Ascending aorta (tissue), 2 donors: ENCODE data around the gene ERC1. TPM values are rescaled to one million over a fixed set of nuclear protein-coding genes. Genes with fewer than 3 reads are reported as not detected.
A peak's percentile ranks its signal among the peaks of the same experiment; 100 is the strongest.

Experiments
- DNase-seq, 2 donors: peaks; one replicate each; pipeline ENCODE4 v3.0.0-alpha.2; 2019; ENCODE audit warnings: low spot score in 2 of 2
- H3K27ac ChIP-seq, 2 donors: fragments of 200-600 bp; sonication (generic); one replicate each; pipeline ENCODE4 v1.5.1; 2016 to 2017; ENCODE audit warnings: mild to moderate bottlenecking in 1 of 2
- H3K27me3 ChIP-seq: fragments of 200-600 bp; sonication (generic); one replicate; pipeline ENCODE4 v1.5.1; 2017
- H3K36me3 ChIP-seq, 2 donors: fragments of 200-600 bp; sonication (generic); one replicate each; pipeline ENCODE4 v1.5.1; 2016
- H3K4me1 ChIP-seq, 2 donors: fragments of 200-600 bp; sonication (generic); one replicate each; pipeline ENCODE4 v1.5.1; 2016 to 2017; ENCODE audit warnings: mild to moderate bottlenecking in 1 of 2
- H3K4me3 ChIP-seq, 2 donors: fragments of 200-600 bp; sonication (generic); one replicate each; pipeline ENCODE4 v1.5.1; 2016 to 2017; ENCODE audit warnings: mild to moderate bottlenecking in 1 of 2
- H3K9me3 ChIP-seq, 2 donors: fragments of 200-600 bp; sonication (generic); one replicate each; pipeline ENCODE4 v1.5.1; 2016
- CTCF ChIP-seq, 3 experiments: fragments of 200-600 bp in 2 of 3; fragments of 450-650 bp in 1 of 3; sonication (generic) in 2 of 3; IDR thresholded peaks; one replicate each; pipeline ENCODE4 v1.5.1; 2016 to 2019; ENCODE audit warnings: antibody characterized with exemption in 3 of 3, mild to moderate bottlenecking in 1 of 3, moderate library complexity in 1 of 3
- intact Hi-C: fragments of 100-400 bp; cut with DNase I; formaldehyde crosslinking; loops from one replicate; pipeline ENCODE4 v1.15.1; 2023
- total RNA-seq: library from RNA; depleted of rRNA; stranded (reverse); fragments of >200 nt; gene quantifications from one replicate; pipeline ENCODE4 v1.1.0, GENCODE V29; 2016

The ERC1 gene
- total RNA-seq, 1 donor from 2014 or later = 41.4 TPM

GRCh38 chr12:1445807-1446206, 454.8 kb downstream of the ERC1 start:
- no peak for DNase-seq
- H3K4me1 ChIP-seq = peaks cover 0 to 6% of the 10 kb centered on the region in 2 donors
- no peak overlapping the region for H3K4me3 ChIP-seq
- H3K27ac ChIP-seq = no peak overlapping the region
- TF ChIP-seq CTCF (IDR thresholded peaks at IDR 0.05) = no peak
- peaks cover 0 to 5% of the 10 kb centered on the region in 2 donors for H3K36me3 ChIP-seq
- no peaks in the 10 kb centered on the region for H3K9me3 ChIP-seq
- intact Hi-C loops = no loop called here
- no peaks in the 10 kb centered on the region for H3K27me3 ChIP-seq

DNA sequence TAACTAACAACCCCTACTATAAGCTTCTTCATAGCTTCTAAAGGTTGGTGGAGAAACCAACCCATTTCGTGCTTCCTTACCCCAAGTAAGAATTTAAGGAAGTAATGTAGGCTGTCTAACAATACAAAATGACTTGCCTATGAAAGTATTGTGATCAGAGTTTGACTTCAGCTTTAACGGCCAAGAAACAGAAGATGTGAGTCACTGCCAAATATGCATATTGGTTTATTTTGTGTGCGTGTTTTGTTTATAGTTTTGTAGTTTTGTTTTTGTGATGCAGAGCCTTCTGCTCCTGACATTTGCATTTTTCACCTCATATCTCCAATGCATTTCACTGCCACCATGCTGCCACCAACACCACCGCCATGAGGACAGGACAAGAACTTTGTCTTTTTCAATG, 457.3 kb downstream of the ERC1 start:
- H3K9me3 ChIP-seq = no peaks in the 10 kb centered on the region
- H3K27ac ChIP-seq = no peak overlapping the region
- H3K4me1 ChIP-seq = peaks cover 0 to 5% of the 10 kb centered on the region in 2 donors
- H3K27me3 ChIP-seq = no peaks in the 10 kb centered on the region
- no peak overlapping the region for H3K4me3 ChIP-seq
- H3K36me3 ChIP-seq = peaks cover 0 to 5% of the 10 kb centered on the region in 2 donors
- intact Hi-C loops = no loop called here
- TF ChIP-seq CTCF (IDR thresholded peaks at IDR 0.05) = no peak
- DNase-seq = no peak

DNA sequence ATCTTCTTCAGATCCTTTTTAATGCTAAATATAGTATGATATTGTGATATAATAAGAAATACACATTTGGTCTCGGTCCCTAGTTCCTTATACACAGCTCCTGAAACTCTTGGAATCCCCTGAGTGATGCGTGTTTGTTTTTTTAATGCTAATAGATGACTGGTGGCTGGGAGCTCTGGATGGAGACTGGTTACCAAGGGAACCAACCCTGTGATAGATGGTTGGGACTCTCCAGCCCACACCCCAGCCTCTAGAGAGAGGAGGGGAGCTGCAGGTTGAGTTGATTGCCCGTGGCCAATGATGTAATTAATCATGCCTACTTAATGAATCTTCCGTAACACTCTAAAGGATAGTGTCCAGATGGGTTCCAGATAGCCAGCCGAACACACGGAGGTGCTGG, 462.8 kb downstream of the ERC1 start:
- Histone ChIP-seq H3K4me3 (no peak overlapping the region), H3K36me3 (no peaks in the 10 kb centered on the region), H3K27ac (no peak overlapping the region), H3K27me3 (no peaks in the 10 kb centered on the region), H3K9me3 (no peaks in the 10 kb centered on the region), H3K4me1 (peaks cover 4 to 8% of the 10 kb centered on the region in 2 donors)
- intact Hi-C loops = no loop called here
- no peak for TF ChIP-seq CTCF (IDR thresholded peaks at IDR 0.05)
- no peak for DNase-seq

DNA sequence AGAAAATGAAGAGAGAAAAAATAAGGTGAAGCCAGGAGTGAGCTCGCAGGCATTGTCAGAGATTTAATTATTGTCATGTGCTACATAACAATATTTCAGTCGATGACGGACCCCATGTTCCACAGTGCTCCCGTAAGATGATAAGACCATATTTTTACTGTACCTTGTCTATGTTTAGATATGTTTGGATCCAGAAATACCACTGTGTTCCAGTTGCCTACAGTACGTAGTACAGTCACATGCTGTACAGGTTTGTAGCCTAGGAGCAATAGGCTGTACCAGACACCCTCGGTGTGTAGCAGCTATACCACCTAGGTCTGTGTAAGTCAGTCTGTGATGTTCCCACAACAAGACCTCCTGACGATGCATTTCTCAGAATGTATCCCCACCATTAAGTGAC, 465.9 kb downstream of the ERC1 start:
- no peak for TF ChIP-seq CTCF (IDR thresholded peaks at IDR 0.05)
- intact Hi-C loops = no loop called here
- no peak for DNase-seq
- Histone ChIP-seq H3K36me3 (no peaks in the 10 kb centered on the region), H3K4me1 (peaks cover 4 to 8% of the 10 kb centered on the region in 2 donors), H3K27me3 (no peaks in the 10 kb centered on the region), H3K4me3 (no peak overlapping the region), H3K27ac (no peak overlapping the region), H3K9me3 (no peaks in the 10 kb centered on the region)

DNA sequence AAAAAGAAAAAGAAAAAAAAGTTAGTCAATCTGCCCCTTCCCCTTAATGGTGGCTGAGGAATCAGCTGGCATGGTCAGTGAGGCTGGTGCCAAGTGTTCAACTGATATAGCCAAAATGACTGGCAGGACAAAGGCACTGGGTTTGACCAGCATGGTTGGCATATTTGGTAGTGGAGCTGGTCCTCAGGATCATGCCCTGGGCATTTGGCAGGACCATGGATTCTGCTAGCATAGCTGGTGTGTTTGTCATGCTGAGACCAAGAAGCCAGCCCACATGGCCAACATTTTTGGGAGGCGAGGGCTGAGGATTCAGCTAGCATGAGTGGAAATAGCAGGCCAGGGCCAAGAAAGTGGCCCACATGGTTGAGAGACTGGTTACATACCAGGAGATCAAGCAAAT, 466.9 kb downstream of the ERC1 start:
- no peak overlapping the region for H3K4me3 ChIP-seq
- H3K9me3 ChIP-seq = no peaks in the 10 kb centered on the region
- peak; percentile 37 to 90 for DNase-seq
- H3K27me3 ChIP-seq = no peaks in the 10 kb centered on the region
- no peaks in the 10 kb centered on the region for H3K36me3 ChIP-seq
- no peak for TF ChIP-seq CTCF (IDR thresholded peaks at IDR 0.05)
- peak overlapping the region; percentile 43 to 66 for H3K27ac ChIP-seq
- H3K4me1 ChIP-seq = peaks cover 4 to 19% of the 10 kb centered on the region in 2 donors
- intact Hi-C loops = loop anchor here (2.0 kb wide), 1 partner anchor 15 kb away; no protein-coding TSS in a partner anchor

DNA sequence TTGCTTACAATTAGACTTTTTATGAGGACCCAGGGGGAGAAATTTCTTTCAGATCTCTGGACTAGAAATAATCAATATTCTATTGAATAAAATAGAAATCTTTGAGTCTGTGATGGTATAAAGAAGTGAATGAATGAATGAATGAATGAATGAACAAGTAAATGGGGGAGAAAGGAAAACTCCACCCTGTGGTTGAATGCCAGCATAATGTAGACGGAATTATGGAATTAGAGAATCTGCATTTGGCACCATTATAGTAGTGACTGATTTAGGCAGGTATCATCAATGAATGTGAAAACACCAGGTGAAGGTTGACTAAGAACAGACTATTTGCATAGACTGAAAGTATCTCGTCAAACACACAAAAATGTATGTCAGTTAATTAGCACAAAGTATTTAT, 468.3 kb downstream of the ERC1 start:
- no peaks in the 10 kb centered on the region for H3K27me3 ChIP-seq
- intact Hi-C loops = loop anchor here (2.0 kb wide), 1 partner anchor 17 kb away; no protein-coding TSS in a partner anchor
- H3K4me1 ChIP-seq = peaks cover 4 to 23% of the 10 kb centered on the region in 2 donors
- no peak for TF ChIP-seq CTCF (IDR thresholded peaks at IDR 0.05)
- no peak for DNase-seq
- H3K36me3 ChIP-seq = no peaks in the 10 kb centered on the region
- H3K27ac ChIP-seq = no peak overlapping the region
- no peaks in the 10 kb centered on the region for H3K9me3 ChIP-seq
- no peak overlapping the region for H3K4me3 ChIP-seq
